HG03103 (cell line): ENCODE data around the gene FAM170B.

Experiments
- ATAC-seq: cut with Tn5 transposase; IDR thresholded peaks from one replicate; pipeline ENCODE4 v1.9.1; 2021; ENCODE audit warnings: low read depth; ENCODE audit not compliant: unreplicated experiment

The FAM170B gene

DNA sequence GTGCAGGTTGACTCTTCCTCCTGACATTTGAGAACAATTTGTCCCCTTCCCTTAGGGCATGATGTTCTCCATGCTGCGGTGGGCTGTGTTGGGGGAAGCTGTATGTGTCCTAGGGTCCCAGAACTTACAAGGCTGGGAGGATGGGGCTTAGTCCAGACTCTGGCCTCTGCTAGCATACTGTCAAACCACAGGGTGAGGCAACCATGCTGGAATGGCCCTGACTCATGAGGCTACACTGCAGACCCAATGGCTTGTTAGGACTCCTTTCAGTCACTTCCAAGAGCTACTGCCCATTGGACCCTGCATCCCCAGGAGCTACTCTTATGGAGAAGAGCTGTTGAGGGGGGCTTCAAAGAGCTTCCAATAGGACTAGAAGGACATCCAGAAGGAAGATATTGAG is 20.1 kb upstream of the FAM170B start:
- ATAC-seq = no peak

DNA sequence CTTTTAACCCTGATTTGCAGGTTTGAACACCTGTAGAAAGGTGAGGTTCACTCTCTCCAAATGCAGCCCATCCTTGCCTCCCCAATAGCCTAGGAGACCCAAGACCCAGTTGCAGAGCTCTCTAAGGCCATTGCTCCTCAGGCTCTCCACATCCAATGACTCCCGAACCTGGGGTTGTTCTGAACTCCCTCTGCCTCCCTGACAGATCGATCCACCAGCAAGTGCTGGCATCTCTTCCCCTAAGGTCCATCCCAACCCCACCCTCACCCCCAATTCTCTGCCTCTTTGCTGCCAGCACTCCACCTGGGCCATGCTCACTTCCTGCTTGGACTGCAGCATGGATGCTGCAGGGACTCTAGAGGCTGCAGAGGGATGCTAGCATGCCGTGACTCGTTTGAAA is 19.3 kb upstream of the FAM170B start:
- ATAC-seq = no peak

DNA sequence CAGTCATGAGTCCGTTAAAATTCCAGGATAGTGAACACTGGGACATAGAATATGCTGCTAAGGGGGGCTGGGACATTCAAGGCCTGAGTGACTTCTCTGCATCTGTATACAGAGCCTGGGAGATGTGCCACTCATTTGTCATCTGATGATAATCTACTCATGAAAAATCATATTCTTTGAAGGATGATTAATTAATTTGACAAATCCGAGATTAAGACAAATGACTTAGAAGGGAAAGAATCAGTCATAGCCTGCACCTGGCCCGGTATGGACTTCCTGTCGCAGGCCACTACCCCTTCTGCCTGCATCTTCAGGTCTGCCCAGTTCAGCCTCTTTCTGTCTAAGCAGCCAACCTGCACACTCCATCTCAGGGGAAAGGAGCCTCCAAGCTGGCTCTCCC is 18.8 kb upstream of the FAM170B start:
- ATAC-seq = no peak

DNA sequence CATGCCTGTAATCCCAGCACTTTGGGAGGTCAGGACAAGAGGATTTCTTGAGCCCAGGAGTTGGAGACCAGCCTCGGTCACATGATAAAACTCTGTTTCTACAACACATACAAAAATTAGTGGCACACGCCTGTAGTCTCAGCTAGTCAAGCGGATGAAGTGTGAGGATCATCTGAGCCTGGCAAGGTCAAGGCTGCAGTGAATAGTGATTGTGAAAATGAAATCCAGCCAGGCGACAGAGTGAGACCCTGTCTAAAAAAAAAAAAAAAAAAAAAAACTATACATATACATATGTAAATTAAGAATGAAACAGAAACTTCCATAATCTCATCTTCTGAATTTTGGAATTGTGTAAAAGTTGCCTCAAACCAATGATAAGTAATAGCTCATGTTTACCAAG is 18.2 kb upstream of the FAM170B start:
- no peak for ATAC-seq

DNA sequence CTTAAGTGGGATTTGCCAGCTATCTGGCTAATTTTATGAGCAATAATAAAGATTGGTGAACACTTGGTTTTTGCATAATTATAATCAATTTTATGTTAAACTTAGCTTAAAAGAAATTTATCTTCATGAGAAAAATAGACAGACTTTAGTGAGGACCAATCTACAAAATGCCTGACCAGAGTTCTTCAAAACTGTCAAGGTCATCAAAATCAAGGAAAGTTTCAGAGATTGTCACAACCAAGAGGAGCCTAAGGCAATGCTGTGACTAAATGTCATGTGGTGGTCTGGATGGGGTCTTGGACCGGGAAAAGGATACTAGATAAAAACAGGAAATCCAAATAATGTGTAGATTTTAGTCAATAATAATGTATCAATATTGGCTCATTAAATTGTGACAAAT is 17.7 kb upstream of the FAM170B start:
- no peak for ATAC-seq

DNA sequence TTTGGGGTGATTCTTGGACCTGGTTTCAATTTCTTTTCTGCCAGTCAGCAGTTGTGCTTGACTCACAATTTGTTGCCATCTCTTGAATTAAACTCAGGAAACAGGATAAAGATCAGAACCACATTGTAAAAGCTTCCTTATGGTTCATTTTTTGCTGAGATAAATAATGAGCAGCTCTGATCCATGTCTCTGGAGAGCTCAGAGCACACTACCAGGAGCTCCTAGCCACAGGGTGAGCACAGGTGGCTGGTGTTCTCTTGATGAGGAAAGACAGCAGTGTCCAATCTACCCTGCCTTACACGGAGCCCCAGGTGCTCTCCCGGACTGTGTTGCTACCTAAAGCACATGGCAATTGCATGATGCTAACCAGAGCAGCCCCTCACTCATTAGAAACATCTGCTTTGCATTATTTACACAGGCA is 17.2 kb upstream of the FAM170B start:
- ATAC-seq = no peak

DNA sequence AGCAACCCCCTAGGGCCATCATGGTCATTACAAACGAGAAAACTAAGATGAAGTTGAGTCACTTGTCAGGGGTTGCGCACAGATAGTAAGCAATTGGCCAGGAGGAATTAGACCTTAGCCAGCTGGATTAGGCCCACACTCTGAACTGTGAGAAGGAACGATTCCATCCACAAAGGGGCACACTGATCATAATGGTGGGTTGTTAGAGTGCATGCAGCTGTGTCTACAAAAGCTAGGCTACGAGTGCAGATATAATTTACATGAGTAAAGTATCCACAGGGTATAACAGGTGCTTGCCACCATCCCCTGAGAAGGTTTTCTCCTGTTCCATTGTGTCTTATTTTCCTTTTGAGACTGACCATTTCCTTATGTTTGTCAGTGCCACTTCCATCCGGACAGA is 16.6 kb upstream of the FAM170B start:
- no peak for ATAC-seq

DNA sequence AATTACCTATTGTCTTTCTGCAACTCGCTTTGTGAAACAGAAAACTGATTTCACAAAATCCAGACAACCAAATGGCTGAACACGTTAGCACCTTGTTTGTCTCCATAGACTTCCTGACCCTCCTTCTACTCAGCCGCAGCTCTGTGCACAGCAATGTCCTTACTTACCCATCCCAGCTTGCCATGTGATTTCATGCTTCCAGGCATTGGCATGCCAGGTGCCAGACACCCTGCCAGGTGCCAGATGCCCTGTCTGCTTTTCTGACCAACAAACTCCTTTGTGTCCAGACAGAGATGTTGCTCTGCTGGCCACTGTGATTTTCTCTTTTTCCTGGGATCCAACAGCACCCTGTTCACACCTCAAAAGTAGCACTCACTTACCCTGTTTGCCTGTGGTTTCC is 16.1 kb upstream of the FAM170B start:
- no peak for ATAC-seq

DNA sequence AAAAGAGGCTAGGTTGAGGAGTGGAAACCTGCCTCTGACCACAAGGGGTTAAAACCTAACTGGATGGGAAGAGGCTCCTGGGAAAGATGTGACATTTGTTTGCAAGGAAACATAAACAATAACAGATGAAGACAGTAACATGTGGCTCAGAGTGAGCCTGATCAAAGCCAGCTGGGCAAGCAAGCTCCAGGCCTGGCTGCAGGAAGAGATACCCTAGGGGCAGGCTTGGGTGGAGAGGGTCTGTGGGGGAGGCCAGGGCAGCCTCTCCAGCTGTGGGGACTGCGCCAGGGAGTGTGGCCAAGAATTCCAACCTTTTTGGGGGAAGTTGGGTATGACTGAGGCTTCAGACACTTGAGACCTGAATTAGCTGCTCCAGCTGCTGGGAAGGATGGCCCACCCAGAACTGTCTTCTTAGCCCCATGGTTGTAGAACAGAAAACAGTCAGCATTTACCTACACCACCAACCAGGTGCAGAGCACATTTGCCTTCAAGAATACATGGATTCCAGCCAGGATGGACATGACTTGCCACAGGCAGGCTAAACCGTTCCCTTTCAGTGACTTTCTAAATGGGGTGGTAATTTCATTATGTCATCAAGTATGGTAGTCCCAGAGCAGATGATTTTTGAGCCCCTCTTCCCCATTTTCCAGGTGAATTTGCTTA is 10.4 kb upstream of the FAM170B start:
- no peak for ATAC-seq

DNA sequence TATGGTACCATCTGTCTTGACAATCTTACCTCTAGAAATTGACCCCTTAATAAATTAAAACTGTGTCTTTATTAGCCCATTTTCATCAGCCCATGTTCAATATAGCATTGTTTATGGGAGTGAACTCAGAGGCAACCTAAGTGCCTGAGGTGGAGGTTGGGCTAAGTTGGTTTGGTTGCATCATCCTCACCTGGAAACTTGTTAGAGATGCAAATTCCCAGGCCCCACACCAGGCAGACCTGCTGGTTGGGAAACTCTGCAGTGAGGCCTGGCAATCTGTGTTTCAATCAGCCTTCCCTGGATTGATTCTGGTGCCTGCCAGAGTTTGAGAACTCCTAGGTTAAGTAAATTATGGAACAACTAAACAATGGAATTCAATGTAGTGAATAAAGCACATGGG is 9.4 kb upstream of the FAM170B start:
- no peak for ATAC-seq

DNA sequence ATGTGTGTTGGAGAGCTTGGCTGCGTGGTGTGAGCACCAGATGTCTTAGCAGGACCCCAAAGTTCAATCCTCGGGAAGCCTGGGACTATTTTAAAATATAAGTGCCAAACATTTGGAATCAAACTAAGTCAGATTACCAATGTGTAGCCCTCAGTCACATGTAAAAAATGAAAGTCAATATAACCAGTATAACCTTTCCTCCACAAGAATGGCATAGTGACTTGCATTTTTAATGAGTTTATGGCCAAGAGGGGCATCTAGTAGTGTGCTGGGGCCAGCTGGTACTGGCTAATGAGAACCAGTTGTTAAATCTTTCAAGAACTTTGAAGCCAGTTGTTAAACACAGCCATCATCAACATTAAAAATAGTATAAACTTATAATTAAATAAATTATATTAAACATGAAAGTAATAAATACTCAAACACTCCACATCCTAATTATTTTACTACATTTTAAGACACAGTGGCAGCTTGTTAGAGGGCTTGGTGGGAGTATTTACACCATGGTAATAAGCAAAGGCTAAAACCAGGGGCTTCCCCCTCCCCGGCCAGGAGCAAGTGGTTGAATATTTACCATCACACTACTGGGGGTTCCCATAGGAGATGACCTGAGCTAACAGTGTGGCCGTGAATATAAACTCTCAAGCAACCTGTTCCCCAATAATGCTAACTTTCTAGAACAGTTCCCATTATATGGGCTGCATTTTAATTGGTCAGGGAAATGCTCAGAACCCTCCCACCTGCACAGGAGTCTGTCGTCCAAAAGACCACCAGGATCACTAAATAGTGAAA is 7.9 kb upstream of the FAM170B start:
- no peak for ATAC-seq

DNA sequence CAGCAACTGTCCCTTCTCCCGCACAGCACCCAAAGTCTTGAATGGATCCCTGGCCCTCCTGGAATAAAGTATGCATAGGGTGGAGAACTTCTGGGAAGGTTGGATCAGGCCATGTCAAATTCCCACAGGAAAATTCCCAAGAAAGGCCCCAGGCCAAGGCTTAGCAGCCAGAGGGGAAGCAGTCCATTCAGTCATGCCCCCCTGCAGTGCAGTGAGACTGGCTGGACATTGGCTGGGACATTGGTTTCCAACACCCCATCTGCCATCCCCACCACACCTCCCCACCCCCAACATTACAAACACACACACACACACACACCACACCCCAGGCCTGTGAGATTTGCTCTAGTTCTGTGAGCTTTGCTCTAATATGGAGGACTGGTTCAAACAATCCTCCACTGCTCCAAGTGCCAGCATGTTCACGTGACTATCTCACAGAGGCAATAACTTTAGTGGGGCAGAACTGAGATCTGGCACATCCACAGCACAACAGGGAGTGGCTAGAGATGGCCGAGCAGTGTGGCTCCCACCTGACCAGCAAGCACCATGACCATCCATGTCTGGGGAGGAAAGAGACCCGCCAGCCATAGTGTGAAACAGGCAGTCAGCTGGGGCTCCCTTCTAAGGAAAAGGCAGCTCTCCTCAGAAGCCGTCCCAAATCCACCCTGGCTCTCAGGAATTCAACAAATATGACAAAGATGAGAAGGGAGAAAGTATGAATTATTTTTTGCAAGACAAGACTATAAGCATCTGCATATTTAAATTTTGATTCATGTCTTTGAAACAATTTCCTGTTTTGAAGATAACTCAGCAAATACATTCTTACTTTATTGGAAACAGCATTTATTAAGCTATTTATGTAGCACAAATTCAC is 6.7 kb upstream of the FAM170B start:
- no peak for ATAC-seq

DNA sequence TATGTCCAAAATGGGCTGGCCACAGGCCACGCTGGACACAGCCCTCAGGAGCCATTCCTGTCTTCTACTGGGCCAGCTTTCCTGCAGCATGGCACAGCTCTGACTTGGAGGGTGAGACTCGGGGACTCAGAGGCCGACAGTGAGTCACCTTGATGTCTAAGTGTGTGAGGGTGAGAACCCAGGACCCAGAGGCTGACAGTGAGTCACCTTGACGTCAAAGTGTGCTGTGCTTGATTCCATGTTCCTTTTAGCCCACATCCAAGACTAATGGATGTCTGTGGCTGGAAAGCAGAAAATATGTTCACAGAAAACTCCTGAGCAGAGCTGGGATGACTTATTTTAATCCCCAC is 6.0 kb upstream of the FAM170B start:
- ATAC-seq = no peak

DNA sequence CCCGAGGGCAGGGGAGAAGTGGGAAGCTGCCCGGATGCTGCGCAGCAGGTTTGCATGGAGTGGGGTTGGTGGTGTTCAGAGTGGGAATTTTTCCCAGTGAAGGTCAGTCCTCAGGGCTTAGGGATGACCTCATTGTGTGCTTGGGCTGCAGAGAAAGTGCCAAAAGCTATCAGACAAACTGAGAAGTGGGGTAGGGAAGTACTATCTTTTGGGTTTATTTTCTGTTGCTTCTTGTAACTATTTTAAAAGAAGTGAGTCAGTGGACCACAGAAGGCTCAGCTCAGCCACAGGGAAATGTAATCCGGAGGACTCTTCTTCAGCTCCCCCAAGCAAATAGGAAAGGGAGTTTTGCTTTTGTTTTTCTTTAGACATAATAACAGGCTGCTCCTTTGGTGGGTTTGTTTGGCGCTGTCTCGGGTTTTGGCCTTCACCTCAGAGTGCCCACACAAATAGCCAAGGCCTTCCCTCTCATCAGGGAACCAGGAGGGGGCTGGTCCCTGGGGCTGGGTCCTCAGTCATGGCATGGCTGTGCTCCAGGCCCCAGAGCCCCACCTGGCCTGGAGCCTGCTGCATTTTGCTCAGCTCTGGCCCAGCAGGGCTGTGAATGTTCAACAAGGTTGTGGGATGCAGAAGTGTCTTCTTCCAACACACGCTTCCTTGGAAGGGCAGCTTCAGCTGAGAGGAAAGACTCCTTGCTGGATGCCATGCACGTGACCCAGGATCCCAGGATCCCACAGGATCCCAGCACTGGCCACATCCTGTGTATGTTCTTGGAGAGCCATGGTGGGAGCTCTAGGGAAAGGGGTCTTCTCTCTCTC is 5.4 kb upstream of the FAM170B start:
- ATAC-seq = no peak

DNA sequence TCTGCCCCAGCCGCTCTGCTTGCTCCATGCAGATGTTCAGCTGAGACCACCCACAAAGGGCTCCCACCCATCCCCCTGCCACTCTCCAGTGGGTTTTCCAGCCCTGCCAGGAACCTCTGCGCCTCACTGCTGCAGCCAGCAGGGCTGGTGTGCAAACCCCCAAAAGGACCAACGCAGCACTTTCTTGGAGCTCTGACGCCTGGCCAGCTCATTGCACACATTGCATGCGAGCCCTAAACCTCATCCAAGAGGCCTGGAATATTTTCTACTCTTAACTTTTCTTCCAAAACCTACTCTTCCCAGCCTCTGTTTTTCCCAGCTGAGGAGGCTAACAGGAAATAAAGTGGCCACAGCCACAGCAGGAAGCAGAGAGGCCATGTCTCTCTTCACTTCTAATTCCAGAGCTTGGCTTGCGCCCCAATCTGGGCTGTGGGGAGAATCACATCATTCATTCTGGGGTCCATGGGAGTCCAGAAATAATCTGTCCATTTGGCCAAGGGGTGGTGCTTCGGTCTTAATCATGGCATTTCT is 4.6 kb upstream of the FAM170B start:
- ATAC-seq = no peak

DNA sequence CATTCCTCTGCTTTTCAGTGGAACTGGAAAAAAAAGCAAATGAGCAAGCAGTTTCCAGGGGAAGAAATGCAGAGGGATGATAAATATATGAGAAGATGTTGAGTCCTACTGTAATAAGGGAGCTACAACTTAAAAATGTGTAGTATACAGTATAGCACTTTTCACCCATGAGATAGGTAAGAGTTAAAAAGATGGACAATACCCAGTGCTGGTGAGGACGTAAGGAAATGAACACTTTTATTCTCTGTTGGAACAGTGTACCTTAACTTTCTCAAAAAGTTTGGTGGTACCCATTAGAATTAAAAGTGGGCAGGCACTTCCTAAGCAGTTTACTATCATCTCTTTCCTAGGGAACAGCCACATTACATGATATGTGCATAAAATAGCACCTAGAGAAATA is 2.7 kb upstream of the FAM170B start:
- no peak for ATAC-seq

DNA sequence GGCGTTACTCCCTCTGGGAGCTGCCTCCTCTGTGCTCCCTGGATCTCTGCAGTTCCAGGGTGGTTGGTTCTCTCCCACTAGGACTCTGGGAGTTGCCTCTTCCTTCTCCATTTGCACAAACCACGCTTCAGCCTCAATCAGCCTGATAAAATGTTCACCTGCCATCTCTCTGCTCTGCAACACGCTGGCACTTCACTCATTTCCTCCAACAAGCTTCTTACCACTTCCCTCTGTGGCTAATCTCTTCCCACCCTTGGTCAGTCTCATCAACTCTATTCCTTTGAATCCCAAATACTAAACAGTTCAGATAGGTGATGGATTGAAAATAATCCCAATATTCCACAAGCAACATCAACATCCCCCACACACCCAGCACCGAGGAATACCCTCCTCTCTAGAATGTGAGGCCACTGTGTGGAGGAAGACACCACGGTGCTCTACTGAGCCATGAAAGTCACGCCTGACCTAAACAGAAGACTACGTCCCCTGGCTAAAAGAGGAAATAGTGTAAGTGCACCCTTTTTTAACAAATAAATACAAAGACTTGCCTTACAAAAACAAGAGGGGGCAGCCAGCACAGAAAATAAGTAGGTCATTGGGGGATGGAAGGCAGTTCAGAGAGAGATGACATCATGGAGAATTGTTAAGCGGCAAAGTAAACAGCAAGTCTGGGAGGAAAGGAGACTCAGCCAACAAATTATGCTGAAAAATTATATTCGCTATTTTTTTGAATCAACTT is 1.9 kb upstream of the FAM170B start:
- no peak for ATAC-seq

DNA sequence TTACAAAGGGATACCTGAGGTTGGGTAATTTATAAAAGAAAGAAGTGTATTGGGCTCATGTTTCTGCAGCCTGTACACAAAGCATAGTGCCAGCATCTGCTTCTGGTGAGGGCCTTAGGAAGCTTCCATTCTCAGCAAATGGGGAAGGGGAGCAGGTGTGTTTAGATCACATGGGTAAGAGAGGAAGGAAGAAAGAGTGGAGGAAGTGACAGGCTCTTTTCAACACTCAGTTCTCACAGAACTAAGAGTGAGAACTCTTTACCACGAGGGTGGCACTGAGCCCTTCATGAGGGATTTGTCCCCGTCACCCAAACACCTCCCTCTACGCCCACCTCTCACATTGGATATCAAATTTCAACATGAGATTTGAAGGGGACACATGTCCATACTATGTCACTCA is 506 bp upstream of the FAM170B start:
- no peak for ATAC-seq

DNA sequence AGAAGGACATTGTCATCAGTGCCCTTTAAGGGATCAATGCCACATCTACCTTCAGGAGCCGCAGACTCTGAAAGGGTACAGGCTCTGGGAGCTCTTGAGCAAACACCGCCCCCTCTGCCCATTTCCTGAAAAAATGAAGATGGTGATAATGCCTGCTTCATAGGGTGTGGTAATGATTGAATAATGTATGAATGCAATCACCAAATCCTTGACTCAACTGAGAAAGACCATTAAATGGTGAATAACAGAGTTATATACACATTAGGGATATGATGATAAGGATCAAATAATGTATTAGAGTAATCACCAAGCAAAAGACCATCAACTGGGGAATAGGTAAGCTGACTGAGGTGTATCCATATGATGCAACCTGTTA is 1.5 kb downstream of the FAM170B start:
- no peak for ATAC-seq
